Gastrocnemius medialis (tissue), 4 donors: ENCODE measurements around the gene TMTC3.

Source experiments
- CTCF ChIP-seq, 5 experiments: fragments of 450-650 bp in 3 of 5; fragments of 200-600 bp in 2 of 5; sonication (generic) in 2 of 5; IDR thresholded peaks in 4 of 5; conservative IDR thresholded peaks in 1 of 5; 1 replicate in 4 of 5; 2 replicates in 1 of 5; pipeline ENCODE4 v1.5.1; 2016 to 2019; ENCODE audit warnings: antibody characterized with exemption in 5 of 5, mild to moderate bottlenecking in 3 of 5, moderate library complexity in 3 of 5
- POLR2A ChIP-seq, 2 donors: fragments of 450-650 bp; IDR thresholded peaks; one replicate each; pipeline ENCODE4 v1.6.1; 2017; ENCODE audit warnings: antibody characterized with exemption in 2 of 2, mild to moderate bottlenecking in 2 of 2, moderate library complexity in 2 of 2

- no peak for TF ChIP-seq POLR2A (IDR thresholded peaks at IDR 0.05)
- TF ChIP-seq CTCF (IDR thresholded peaks at IDR 0.05 in 4 of 5, conservative IDR thresholded peaks at IDR 0.05 in 1 of 5) = no peak
Measured at GRCh38 chr12:88241862-88242570, 99.9 kb downstream of the TMTC3 start.
